HG02588 (cell line): ENCODE measurements around the gene BCR.

ENCODE experiments used
- ATAC-seq: cut with Tn5 transposase; IDR thresholded peaks from one replicate; pipeline ENCODE4 v1.9.1; 2021; ENCODE audit warnings: mild to moderate bottlenecking, moderate library complexity; ENCODE audit not compliant: unreplicated experiment

The BCR gene

GRCh38 chr22:23242473-23243001, 62.2 kb downstream of the BCR start:
- no peak for ATAC-seq

- ATAC-seq = no peak
Observed at GRCh38 chr22:23243006-23243573, 62.8 kb downstream of the BCR start.

- no peak for ATAC-seq
Observed at GRCh38 chr22:23243859-23244689, 63.8 kb downstream of the BCR start.

GRCh38 chr22:23244690-23245044, 64.4 kb downstream of the BCR start:
- no peak for ATAC-seq

- ATAC-seq = no peak
Observed at GRCh38 chr22:23245045-23245798, 64.9 kb downstream of the BCR start.

GRCh38 chr22:23245799-23246136, 65.5 kb downstream of the BCR start:
- ATAC-seq = no peak

GRCh38 chr22:23246982-23247766, 66.9 kb downstream of the BCR start:
- ATAC-seq = no peak

GRCh38 chr22:23248583-23248982, 68.3 kb downstream of the BCR start:
- no peak for ATAC-seq

GRCh38 chr22:23250056-23250784, 69.9 kb downstream of the BCR start:
- ATAC-seq = no peak

- ATAC-seq = no peak
Observed at GRCh38 chr22:23250785-23251363, 70.6 kb downstream of the BCR start.

GRCh38 chr22:23251445-23252093, 71.3 kb downstream of the BCR start:
- no peak for ATAC-seq

- no peak for ATAC-seq
Observed at GRCh38 chr22:23253475-23254055, 73.3 kb downstream of the BCR start.

- ATAC-seq = no peak
Observed at GRCh38 chr22:23255506-23256170, 75.3 kb downstream of the BCR start.

GRCh38 chr22:23256171-23256932, 76.0 kb downstream of the BCR start:
- no peak for ATAC-seq

- ATAC-seq = no peak
Observed at GRCh38 chr22:23256986-23257888, 76.9 kb downstream of the BCR start.

GRCh38 chr22:23257889-23258825, 77.8 kb downstream of the BCR start:
- ATAC-seq = no peak
